Right renal cortex interstitium (tissue), 3 donors: ENCODE measurements around the gene TXNDC5. TPM values are rescaled to one million over a fixed set of nuclear protein-coding genes. Genes with fewer than 3 reads are reported as not detected.
"Not testable (repeated sequence)": the region's sequence is repeated elsewhere in the genome, so short reads cannot be mapped to it uniquely, and the experiment has no call there.

ENCODE experiments used
- DNase-seq, 3 donors: peaks; one replicate each; pipeline ENCODE4 v3.0.0-alpha.2; 2013; ENCODE audit warnings: low read depth in 3 of 3, low spot score in 2 of 3
- polyA plus RNA-seq, 3 donors: library from polyadenylated mRNA; unstranded; fragments of 120-200 nt; gene quantifications; one replicate each; pipeline ENCODE4 v1.2.1, GENCODE V29; 2013; ENCODE audit not compliant: insufficient read length in 3 of 3

The TXNDC5 gene
- polyA plus RNA-seq, 3 donors, result 91.6 to 102 (median 91.9) TPM

DNA sequence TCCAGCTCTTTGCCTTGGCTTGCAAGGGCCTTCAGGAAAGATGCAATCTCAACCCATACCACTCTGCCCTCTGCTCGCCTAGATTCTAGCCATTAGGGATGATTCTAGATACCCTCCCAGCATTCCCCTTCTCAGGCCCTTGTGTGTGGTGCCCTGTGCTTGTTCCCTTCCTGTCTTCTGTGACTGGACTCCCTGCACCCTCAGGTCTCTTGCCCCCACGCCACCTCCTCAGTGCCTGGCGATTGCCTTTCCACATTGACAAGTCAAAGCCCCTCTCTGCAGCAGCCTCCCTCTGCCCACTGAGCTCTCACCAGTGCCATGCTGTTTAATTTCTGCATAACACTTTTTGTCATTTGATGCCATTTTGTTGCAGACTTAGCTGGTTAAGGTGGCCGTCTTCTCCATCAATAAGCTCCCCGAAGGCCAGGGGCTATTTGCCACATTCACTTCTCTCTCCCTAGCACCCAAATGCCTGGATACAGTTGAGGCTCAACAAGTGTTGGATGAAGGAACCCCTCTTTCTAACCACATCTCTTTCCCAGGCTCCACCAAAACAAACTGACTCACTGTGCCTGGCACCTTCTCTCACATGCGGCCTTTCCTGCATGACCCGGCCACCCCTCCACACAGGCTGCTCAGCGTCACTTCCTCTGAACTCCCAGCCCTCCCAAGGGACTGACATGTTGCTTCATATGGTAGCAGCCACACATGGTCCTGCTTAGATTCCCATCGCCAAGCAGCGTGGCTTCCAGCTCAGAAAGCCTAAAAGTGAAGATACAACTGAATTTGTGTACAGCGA lies 4.6 kb upstream of the TXNDC5 start:
- no peak for DNase-seq

DNA sequence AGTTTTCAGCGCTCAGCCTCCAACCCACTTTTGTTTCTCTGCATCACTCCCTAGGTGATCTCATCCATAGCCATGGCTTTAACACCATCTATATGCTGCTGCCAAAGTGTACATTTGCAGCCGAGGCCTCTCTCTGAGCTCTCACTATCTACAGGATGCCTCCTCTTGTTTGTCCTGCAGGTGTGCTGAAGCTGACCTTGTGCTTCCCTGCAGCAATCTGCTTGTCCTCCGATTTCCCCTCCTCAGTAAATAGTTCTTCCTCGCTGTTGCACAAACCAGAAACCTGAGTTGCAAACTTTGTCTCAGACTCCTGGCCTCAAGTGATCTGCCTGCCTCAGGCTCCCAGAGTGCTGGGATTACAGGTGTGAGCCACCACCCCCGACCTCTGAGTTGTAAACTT lies 3.7 kb upstream of the TXNDC5 start:
- no peak for DNase-seq

DNA sequence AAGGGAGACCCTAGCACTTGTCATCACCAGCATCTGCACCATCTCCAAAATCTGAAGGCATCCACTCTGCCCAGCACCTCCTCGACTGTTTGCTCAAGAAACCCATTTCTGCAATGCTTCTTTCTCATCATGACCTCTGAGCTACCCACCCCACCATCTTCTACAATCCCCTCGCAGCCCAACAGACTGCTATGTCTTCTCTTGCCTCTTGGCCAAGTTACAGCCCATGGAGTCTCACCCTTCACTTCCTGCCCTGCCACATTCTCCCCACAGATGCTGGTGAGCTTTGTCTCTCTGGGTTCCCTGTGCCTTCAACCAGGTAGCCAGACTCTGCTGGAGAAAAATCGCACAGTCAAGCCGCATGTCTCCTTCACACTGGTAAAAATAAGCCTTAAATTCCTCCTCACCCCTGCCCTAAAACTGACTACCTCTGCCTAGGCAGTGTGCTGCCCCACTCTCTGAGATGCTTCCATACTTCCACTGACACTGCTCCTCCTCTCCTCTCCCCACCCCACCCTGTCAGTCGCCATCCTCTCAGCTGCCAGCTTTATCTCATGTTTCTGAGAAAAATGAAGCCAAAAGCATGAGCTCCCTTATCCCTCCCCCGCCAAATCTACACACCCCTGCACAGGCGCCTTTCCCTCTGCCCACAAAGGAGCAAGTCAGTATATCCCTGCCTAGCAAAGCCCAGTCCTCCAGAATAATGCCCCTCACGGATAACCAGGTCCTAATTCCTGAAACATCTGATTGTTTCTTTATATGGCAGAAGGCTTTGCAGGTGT lies 2.3 kb upstream of the TXNDC5 start:
- no peak for DNase-seq

DNA sequence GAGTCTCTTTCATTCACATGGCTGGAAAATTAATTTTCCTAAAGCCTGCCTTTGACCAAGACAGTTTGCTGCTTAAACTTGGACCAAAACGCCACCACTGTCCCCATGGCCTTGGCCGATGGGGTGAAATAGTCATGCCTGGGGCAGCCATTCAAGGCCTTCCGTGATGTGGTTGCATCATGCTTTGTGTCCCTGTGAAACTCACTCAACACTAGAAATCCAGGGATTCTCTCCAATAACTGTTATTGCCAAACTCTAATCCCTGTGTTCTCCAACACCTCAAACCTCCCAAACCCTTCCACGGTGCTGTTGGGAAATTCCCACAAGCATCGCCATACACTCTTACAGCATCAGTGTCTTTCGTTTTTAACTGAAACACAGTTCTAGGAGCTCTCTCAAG lies 1.4 kb upstream of the TXNDC5 start:
- DNase-seq, result no peak

DNA sequence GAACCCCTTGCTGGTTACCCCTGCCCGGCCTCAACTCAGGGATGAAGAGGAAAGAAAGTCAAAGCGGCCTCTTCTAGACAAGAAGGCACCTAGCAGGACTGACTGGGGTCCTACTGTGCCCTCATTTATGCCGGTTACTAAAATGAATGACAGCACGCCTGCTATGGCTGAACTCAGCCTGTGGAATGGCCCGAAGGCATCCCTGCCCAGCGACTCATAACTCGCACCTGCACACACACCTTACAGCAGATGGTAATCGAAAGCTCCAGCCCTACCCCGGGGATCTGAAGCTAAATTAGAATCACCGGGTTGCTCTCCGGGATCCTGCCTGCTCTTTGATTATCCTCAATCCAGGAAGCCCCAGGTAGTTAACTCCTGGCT lies 747 bp upstream of the TXNDC5 start:
- no peak for DNase-seq

DNA sequence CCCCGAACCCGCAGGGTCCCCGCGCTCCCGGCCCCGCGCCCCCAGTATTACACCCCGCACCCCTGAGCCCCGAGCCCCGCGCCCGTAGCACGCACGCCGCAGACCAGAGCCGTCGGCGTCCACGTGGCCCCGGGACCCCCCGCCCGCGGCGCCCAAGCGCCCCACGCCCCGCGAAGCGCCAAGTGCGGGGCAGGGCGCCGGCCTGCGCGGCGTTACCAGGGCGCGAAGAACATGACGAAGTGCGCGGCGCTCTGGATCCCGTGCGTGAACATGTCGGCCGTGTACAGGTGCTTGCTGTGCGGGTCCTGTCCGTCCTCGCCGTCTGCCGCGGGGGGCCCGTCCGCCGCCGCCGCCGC lies 312 bp downstream of the TXNDC5 start:
- no peak for DNase-seq

DNA sequence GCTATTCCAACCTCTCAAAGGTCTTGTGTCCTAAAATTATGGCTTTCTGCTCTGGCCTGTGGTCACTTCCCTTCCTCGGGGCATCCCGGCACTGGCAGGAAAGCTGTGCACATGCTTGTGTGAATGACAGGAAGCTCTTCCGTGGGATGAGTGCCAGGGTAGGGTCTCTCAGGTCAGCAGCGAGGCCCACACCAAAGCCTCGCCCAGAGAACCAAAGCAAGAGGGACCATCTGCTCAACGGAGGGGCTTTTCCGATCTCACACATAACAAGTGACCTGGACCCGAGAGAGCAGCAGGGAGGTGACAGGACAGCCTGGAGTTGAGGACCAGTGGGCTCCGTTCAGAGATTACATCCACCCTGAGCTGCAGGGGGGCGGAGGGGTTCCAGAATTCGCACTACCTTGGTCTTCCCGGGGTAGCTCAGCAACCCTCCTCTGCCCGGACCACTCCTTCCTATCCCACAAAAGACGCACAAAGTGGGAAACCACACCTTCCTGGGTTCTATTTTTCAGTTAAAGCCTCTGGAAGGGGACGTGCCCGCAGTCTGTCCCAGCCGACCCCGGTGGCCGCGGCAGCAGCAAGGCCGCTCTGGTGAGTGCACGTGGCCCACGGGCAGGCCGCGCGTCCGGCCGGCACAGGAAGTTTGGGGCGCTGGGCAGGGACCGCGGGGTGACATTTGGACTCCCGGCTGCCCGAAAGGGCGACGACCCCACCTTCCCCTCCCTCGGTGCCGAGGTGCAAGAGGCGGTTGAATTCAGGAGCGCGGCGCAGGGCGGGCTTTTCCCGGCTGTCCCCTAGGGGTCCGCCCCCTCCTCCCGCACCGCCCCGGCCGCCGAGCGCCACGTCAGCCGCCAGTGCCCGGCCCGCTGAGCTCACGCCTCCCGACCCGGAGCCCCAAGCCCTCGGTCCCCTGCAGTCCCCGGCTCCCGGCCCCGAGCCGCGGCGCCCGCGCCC lies 988 bp downstream of the TXNDC5 start:
- no peak for DNase-seq

DNA sequence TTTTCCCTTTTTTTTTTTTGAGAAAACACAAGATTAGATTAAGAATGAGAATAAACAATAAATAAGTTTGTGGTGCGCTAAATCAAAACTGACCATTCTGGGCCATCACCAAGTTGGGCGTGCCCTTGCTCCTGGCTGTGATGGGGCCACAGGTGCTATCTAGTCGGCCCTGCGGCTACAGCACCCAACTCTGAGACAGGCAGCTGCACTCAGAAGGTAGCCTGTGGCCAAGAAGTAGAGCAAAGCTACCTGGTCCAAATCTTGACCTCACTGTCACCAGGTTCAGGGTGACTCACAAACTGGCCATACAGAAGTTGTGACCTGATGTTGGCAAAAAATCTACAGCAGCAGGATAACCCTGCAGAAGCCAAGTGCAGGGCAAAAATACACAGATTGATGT lies 3.4 kb downstream of the TXNDC5 start:
- no peak for DNase-seq

DNA sequence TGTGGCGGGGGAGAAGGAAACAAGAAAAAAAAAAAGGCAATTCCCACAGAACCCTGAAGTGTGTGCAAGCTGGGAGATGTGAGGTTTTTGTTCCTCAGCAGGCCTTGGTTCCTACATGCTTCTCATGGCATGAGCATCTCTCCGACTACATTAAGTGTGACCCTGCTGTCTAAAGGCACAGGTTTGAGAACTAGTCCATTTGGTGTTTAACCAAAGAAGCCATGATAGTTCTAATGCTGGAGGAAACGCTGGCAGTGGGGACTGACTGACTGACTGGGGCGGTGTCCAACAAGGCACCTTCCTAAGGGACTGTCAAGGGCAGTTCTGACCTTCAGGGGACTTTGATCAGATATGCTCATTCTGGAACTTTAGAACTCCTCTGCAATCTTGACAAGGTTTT lies 3.8 kb downstream of the TXNDC5 start:
- no peak for DNase-seq

DNA sequence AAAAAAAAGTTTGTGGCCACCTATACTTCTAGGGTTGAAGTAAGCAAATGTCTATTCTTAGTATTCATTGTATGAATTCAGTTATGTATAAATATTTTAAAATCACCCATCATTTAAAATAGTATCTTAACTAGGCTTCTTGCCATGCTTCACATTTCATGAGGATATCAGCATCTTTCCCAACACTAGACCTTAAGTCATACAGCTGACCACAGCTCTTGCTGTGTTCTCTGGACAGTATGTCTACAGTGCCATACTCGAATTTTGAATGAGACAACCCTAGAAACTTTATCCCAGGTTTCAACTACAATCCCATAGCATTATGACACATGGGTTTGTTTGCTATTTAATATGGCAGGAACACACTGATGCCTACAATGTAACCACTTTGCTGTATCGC lies 5.2 kb downstream of the TXNDC5 start:
- DNase-seq, result no peak

DNA sequence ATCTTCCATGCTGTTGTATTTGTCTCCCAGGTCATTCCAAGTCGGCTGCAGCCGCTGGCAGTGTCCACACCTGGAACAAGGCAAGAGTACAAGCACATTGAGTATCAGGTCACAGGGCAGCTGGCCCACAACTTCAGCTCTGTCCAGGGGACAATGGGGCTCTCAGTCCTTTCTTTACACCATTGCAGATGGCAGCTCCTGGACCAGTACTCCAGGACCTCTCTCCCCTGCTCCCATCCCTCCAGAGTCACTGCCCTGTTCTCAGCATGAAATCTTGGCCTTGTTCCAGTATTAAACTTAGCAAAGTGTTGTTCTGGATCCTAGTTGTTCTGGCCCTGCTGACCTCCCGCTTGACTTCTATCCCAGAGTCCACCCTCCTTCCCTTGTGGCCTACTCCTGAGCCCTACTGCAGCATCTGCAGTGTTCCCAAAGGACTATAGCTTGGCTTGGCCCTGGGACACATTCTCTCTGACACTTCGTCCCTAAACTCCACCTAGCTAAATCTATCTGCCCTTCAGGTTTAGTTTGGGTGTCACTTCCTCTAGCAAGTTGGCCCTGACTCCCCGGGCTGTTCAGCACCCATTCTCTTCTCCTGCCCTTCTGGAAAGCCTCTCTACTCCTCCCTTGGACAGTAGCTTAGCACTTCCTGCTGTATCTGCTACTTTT lies 5.8 kb downstream of the TXNDC5 start:
- DNase-seq, result no peak

DNA sequence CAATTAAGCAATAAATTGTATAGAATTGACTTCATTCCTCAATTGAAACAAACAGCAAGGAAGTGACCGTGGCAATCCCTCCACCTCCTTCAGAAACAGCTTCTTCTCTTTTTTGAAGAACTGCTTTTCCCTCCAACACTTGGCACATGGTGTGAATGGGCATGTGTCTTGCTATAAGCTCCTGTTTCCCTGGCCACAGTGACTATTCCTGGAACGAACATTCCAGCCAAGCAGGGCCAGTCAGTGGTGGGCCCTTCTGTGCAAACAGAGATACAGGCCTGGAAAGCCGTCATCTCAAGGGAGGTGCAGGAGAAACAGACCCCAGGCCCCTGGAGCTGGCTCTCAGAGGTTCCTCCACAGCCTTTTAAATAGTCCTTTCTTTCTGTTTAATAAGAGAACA lies 6.9 kb downstream of the TXNDC5 start:
- DNase-seq, result no peak

DNA sequence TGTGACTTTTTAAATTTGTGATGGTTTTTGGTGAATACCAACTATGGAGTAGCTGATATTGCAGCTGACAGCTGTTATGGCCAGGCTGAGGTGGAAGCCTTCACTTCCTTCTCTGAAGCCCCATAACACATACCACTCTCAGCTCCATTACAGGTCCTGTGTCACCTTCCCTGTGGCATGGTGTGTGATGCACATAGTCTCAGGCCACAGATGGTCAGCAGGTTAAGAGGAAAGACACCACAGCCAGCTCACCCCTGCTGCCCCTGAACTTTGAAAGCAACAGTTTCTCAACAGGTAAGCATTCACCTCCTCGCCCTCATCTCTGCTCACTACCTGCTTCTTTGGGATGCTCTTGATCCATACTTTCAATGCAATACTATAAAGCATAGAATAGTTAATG lies 7.7 kb downstream of the TXNDC5 start:
- DNase-seq, result no peak

DNA sequence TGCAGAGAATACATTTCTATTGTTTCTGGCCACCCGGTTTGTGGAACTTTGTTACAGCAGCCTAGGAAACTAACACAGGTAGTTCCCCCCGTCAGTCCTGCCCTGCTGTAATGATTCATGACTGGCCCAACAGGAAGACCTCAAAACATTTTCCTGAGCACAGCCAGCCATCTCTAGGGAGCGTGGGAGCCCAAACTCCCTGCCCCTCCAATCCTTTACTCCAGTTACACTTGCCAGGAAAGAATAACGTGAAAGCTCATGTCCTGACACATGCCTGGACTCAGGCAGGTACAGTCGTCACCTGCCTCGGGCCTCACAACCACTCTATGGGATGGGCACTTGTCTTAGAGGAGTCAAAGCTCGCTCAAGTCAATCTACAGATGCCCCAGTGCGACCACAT lies 8.4 kb downstream of the TXNDC5 start:
- no peak for DNase-seq

DNA sequence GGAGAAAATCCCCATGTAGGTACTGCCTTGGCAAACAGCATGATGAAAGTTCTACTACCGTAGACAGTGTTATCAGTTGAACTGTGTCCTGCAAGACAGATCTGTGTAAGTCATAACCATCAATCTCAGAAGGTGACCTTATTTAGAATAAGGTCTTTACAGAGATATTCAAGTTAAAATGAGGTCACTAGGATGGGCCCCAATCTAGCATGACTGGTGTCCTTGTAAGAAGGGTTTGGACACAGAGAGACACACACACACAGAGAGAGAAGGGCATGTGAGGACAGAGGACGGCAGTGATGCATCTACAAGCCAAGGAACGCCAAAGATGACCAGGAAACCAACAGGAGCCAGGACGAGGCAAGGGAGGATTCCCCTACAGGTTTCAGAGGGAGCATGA lies 8.8 kb downstream of the TXNDC5 start:
- DNase-seq, result no peak

DNA sequence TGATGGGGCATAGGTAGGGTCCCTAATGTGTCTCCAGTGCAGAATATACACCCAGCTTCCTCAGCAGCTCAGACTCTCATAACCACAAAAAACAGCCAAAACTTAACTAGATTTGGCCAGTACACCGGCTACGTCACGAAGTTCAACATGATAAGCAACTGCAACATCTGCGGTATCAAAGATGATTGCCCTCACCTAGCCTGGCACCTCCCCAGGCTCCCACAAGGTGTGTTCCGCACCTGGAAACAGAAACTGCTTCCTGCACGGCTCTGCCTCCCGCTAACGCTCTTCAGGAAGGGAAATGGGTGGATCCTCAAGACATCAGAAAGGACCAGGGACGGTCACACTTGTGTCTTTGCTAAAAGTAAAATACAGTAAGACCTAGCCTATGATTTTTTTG lies 9.5 kb downstream of the TXNDC5 start:
- DNase-seq, result no peak

DNA sequence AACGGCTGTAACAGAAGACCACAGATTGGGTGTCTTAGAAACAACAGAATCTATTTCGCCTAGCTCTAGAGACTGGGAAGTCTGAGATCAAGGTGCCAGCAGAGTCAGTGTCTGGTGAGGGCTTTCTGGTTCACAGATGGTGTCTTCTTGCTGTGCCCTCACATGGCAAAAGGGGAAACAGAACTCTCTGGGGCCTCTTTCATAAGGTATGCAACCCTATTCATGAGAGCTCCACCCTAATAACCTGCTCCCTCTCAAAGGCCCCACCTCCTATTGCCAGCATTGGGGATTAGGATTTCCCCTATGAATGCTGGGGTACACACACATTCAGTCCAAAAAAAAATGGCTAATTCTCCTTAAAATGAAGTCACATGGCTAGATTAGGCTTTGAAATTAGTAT lies 10.0 kb downstream of the TXNDC5 start:
- DNase-seq, result no peak

DNA sequence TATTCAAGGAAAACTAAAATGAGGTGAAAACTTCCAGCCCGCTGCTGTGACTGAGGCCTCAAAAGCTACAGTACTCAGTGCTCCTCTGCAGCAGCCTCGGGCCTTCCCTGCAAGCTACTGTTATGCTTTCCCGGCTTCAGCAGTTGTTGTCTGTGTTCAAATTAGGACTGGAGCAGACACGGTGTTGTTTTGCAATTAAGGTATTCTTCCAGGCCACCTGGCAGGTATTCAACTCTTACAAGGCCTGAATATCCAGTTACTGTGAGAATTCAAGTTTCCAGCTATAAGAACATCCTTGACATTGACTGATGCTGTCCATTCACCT lies 10.7 kb downstream of the TXNDC5 start:
- no peak for DNase-seq

DNA sequence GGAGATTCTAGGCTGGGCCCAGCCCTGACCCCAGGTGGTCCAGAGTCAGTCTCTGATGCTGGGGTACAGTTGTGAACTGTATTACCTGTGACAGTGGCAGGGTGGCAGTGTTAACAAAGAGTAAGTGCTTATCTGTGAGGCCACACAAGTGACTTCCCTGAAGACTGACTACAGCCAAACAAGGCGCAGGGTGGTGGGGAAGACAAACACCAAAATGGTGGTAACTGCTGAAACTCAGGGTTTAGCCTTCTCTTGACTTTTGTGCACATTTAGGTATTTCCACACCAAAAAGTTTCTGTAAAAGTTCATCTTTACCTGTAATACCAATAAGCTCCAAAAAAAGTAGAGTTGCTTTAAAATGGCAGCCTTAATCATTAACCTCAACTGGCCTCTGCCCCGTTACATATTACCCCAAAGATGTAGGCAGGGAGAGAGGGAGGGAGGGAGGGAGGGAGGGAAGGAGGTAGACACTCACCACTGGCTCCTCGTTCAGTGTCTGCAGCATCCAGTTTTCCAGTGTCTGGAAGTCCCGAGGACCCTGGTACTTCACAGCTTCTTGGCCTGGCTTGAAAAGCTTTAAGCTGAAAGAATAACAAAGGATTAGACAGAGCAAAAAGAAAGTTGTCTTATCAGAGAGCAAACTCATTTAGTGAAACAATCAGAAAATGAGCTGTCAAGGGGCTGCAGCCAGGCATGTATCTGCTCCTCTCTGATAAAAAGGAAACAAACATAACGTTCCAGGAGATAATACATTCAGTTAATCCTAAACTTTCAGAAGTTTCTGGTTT lies 11.3 kb downstream of the TXNDC5 start:
- DNase-seq, result no peak

DNA sequence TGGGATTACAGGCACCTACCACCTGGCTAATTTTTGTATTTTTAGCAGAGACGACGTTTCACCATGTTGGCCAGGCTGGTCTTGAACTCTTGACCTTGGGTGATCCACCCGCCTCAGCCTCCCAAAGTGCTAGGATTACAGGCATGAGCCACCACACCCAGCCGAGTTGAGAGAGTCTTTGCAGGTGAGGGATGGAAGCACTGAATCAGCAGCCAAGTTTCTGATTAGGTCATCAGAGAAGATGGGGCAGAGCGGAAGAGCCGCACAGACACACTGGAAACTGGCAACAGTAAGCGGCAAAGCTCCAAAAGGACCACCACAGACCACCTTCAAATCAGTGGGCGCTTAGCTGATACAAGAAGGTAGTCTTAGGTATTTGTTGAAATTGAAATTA lies 12.4 kb downstream of the TXNDC5 start:
- not testable (repeated sequence) for DNase-seq
